Esophagus (tissue), 2 donors: ENCODE measurements around the gene CBX1. TPM values are rescaled to one million over a fixed set of nuclear protein-coding genes. Genes with fewer than 3 reads are reported as not detected.
A peak's percentile ranks its signal among the peaks of the same experiment; 100 is the strongest.

Experiments used
- H3K27ac ChIP-seq, 2 donors: one replicate each; pipeline ENCODE4 v1.5.1; 2013; ENCODE audit warnings: low read depth in 2 of 2, mild to moderate bottlenecking in 2 of 2, inconsistent platforms in 1 of 2, low read length in 1 of 2, moderate library complexity in 1 of 2
- H3K27me3 ChIP-seq, 2 donors: one replicate each; pipeline ENCODE4 v1.6.1; 2013; ENCODE audit warnings: low read length in 2 of 2, control low read depth in 1 of 2, mild to moderate bottlenecking in 1 of 2; ENCODE audit not compliant: insufficient read depth in 2 of 2, control insufficient read depth in 1 of 2
- H3K36me3 ChIP-seq, 2 donors: one replicate each; pipeline ENCODE4 v1.6.1; 2013; ENCODE audit warnings: low read length in 1 of 2; ENCODE audit not compliant: control insufficient read depth in 2 of 2, insufficient read depth in 2 of 2
- H3K4me1 ChIP-seq, 2 donors: one replicate each; pipeline ENCODE4 v1.6.1; 2013; ENCODE audit warnings: low read length in 1 of 2; ENCODE audit not compliant: control insufficient read depth in 2 of 2, insufficient read depth in 2 of 2
- H3K4me3 ChIP-seq, 2 donors: one replicate each; pipeline ENCODE4 v1.5.1; 2013; ENCODE audit warnings: low read length in 2 of 2, mild to moderate bottlenecking in 2 of 2, low read depth in 1 of 2, moderate library complexity in 1 of 2
- H3K9me3 ChIP-seq, 2 donors: one replicate each; pipeline ENCODE4 v1.6.1; 2013; ENCODE audit warnings: mild to moderate bottlenecking in 2 of 2, low read depth in 1 of 2, low read length in 1 of 2, moderate library complexity in 1 of 2; ENCODE audit not compliant: control insufficient read depth in 2 of 2, insufficient read depth in 1 of 2
- WGBS, 2 donors: extraction: QIAGEN DNeasy Blood & Tissue Kit; methylation state at CpG; one replicate each; pipeline ENCODE4 v1.1.7; 2013; 5-methylcytosine and 5-hydroxymethylcytosine counted together
- polyA plus RNA-seq, 2 donors: library from polyadenylated mRNA; stranded (reverse); fragments of 200-250 nt; gene quantifications; one replicate each; pipeline ENCODE4 v1.2.3, GENCODE V29; 2013
- donor health status: healthy with polysubstance abuse.
- donor health status: Bipolar disorder and iron deficiency.

The CBX1 gene
- polyA plus RNA-seq, 2 donors, result 16.4 to 29.9 TPM

GRCh38 chr17:48106802-48107136 is 5.5 kb upstream of the CBX1 start:
- no peaks in the 10 kb centered on the region for H3K36me3 ChIP-seq
- no peaks in the 10 kb centered on the region for H3K9me3 ChIP-seq
- H3K27me3 ChIP-seq, result no peaks in the 10 kb centered on the region
- peak overlapping the region; percentile 98 to 99 for H3K27ac ChIP-seq
- H3K4me3 ChIP-seq, result peak overlapping the region; percentile 83 to 85
- WGBS, 2 donors, result 39 to 44% methylated on average over 13 of the region's 13 CpGs
- no peaks in the 10 kb centered on the region for H3K4me1 ChIP-seq

GRCh38 chr17:48104440-48104839 is 3.2 kb upstream of the CBX1 start:
- H3K27me3 ChIP-seq, result no peaks in the 10 kb centered on the region
- no peak overlapping the region for H3K27ac ChIP-seq
- WGBS, 2 donors, result 86 to 91% methylated on average over 7 of the region's 7 CpGs
- no peaks in the 10 kb centered on the region for H3K9me3 ChIP-seq
- H3K36me3 ChIP-seq, result no peaks in the 10 kb centered on the region
- H3K4me3 ChIP-seq, result no peak overlapping the region
- no peaks in the 10 kb centered on the region for H3K4me1 ChIP-seq

DNA sequence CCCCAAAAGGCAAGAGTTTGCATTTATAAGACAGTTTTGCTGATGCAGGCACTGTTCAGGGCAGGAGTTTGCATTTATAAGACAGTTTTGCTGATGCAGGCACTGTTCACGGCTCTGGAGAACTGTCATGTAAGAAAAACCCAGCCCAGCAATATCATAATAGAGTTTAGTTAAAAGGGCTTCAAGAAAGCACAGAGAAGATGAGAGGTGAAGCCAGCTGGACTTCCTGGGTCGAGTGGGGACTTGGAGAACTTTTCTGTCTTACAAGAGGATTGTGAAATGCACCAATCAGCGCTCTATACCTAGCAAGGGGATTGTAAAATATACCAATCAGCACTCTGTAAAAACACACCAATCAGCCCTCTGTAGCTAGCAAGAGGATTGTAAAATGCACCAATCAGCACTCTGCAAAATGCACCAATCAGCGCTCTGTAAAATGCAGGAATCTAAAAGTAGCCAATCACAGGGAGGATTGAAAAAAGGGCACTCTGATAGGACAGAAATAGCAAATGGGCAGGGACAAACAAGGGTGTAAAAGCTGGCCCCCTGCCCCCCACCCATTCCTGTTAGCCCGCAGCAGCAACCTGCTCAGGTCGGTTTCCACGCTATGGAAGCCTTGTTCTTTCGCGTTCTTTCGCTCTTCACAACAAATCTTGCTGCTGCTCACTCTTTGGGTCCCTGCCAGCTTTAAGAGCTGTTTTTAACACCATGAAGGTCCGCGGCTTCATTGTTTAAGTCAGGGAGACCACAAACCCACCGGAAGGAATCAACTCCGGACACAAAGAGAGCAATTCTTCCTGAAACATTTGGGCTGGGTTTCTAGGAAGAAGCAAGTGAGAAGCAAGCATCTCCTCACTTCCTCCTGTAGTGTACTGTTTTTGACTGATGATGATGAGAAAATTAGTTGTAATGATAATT is 1.8 kb upstream of the CBX1 start:
- Histone ChIP-seq H3K4me1 (no peaks in the 10 kb centered on the region), H3K27ac (no peak overlapping the region), H3K36me3 (no peaks in the 10 kb centered on the region), H3K9me3 (no peaks in the 10 kb centered on the region), H3K27me3 (no peaks in the 10 kb centered on the region), H3K4me3 (no peak overlapping the region)
- WGBS, 2 donors, result 75 to 77% methylated on average over 14 of the region's 14 CpGs

- no peaks in the 10 kb centered on the region for H3K27me3 ChIP-seq
- no peaks in the 10 kb centered on the region for H3K4me1 ChIP-seq
- no peaks in the 10 kb centered on the region for H3K9me3 ChIP-seq
- no peak overlapping the region for H3K27ac ChIP-seq
- no peaks in the 10 kb centered on the region for H3K36me3 ChIP-seq
- WGBS, 2 donors, result 86 to 88% methylated on average over 19 of the region's 19 CpGs
- no peak overlapping the region for H3K4me3 ChIP-seq
Measured at GRCh38 chr17:48102043-48102750, 919 bp upstream of the CBX1 start.

GRCh38 chr17:48100591-48101011 is 677 bp downstream of the CBX1 start:
- no peaks in the 10 kb centered on the region for H3K4me1 ChIP-seq
- 1% methylated on average over 23 of the region's 23 CpGs for WGBS, 2 donors
- H3K9me3 ChIP-seq, result no peaks in the 10 kb centered on the region
- H3K36me3 ChIP-seq, result no peaks in the 10 kb centered on the region
- H3K4me3 ChIP-seq, result peak overlapping the region; percentile 82 to 98
- H3K27me3 ChIP-seq, result no peaks in the 10 kb centered on the region
- peak overlapping the region; percentile 92 to 97 for H3K27ac ChIP-seq

DNA sequence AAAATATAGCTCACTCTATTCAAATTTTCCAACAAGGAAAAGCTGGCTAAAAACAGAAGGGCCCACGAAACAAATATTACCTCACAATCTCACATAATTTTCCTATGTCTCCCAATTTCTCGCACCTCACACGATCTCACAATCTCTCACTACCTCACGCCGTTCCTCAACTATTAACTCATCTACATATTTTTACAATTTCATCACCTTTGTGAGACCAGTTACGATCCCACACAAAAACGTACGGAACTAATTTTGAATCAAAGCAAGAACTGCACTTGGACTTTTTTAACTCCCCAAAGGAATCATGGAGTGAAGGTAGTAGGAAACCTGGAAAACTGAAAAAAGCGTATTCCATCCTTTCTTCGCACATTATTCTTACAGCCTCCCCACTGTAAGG is 1.1 kb downstream of the CBX1 start:
- no peaks in the 10 kb centered on the region for H3K27me3 ChIP-seq
- H3K4me1 ChIP-seq, result no peaks in the 10 kb centered on the region
- WGBS, 2 donors, result 22 to 32% methylated on average over 10 of the region's 10 CpGs
- H3K36me3 ChIP-seq, result no peaks in the 10 kb centered on the region
- H3K9me3 ChIP-seq, result no peaks in the 10 kb centered on the region
- H3K4me3 ChIP-seq, result peak overlapping the region; percentile 82 to 98
- peak overlapping the region; percentile 92 to 97 for H3K27ac ChIP-seq

GRCh38 chr17:48095611-48096010 is 5.7 kb downstream of the CBX1 start:
- Histone ChIP-seq H3K4me1 (peaks cover 0 to 3% of the 10 kb centered on the region in 2 donors), H3K9me3 (no peaks in the 10 kb centered on the region), H3K27me3 (no peaks in the 10 kb centered on the region), H3K4me3 (no peak overlapping the region), H3K36me3 (no peaks in the 10 kb centered on the region), H3K27ac (peak overlapping the region; percentile 47 to 73)
- 58 to 69% methylated on average over 4 of the region's 4 CpGs for WGBS, 2 donors

- Histone ChIP-seq H3K9me3 (no peaks in the 10 kb centered on the region), H3K27me3 (no peaks in the 10 kb centered on the region), H3K4me3 (no peak overlapping the region), H3K36me3 (no peaks in the 10 kb centered on the region), H3K27ac (peak overlapping the region; percentile 48 to 82), H3K4me1 (peaks cover 0 to 3% of the 10 kb centered on the region in 2 donors)
- 66 to 70% methylated on average over 11 of the region's 11 CpGs for WGBS, 2 donors
Measured at GRCh38 chr17:48093341-48094045, 7.8 kb downstream of the CBX1 start.

DNA sequence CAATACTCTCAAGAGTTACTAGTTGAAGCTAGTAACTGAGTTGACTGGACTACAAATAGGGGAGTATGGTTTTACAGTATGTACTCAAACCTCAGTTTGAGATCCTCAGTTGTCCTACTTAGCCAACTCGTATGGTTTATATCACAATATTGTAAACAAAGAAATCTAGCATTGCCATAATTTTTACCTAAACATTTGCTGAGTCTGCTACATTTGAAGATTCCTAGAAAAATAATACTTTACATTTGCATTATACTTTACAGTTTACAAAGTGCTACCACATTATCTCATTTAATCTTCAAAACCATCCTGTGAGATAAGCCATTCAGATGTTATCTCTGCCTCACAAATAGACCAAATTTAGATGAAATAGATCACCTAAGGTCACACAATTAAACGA is 16.3 kb downstream of the CBX1 start:
- H3K4me3 ChIP-seq, result no peak overlapping the region
- no peaks in the 10 kb centered on the region for H3K9me3 ChIP-seq
- H3K27ac ChIP-seq, result peak overlapping the region; percentile 22 to 47
- H3K27me3 ChIP-seq, result no peaks in the 10 kb centered on the region
- no peaks in the 10 kb centered on the region for H3K36me3 ChIP-seq
- 49 to 55% methylated on average over 2 of the region's 2 CpGs for WGBS, 2 donors
- H3K4me1 ChIP-seq, result no peaks in the 10 kb centered on the region
